GM15510 (cell line): ENCODE measurements around the gene CYP3A5.

ENCODE experiments used
- POLR2A ChIP-seq: IDR thresholded peaks from 3 replicates; pipeline ENCODE4 v1.6.1; 2011; ENCODE audit warnings: borderline replicate concordance; ENCODE audit not compliant: insufficient read length; ENCODE audit errors: extremely low read depth

The CYP3A5 gene

GRCh38 chr7:99621271-99621670, 58.5 kb downstream of the CYP3A5 start:
- no peak for TF ChIP-seq POLR2A

GRCh38 chr7:99619571-99620130, 60.1 kb downstream of the CYP3A5 start:
- no peak for TF ChIP-seq POLR2A

- TF ChIP-seq POLR2A = no peak
Measured at GRCh38 chr7:99618726-99619125, 61.1 kb downstream of the CYP3A5 start.

- TF ChIP-seq POLR2A = no peak
Measured at GRCh38 chr7:99617192-99617781, 62.5 kb downstream of the CYP3A5 start.

GRCh38 chr7:99616359-99617191, 63.2 kb downstream of the CYP3A5 start, which contains the start of gene ZSCAN25:
Gene ZSCAN25 (plus strand): TSS chr7:99616946. CDS start chr7:99619607, 2,661 bp downstream.
- peak; percentile 92 for TF ChIP-seq POLR2A

- TF ChIP-seq POLR2A = no peak
Measured at GRCh38 chr7:99615989-99616358, 63.8 kb downstream of the CYP3A5 start.

- TF ChIP-seq POLR2A = no peak
Measured at GRCh38 chr7:99614495-99614894, 65.3 kb downstream of the CYP3A5 start.

GRCh38 chr7:99607548-99607947, 72.2 kb downstream of the CYP3A5 start:
- no peak for TF ChIP-seq POLR2A

- TF ChIP-seq POLR2A = no peak
Measured at GRCh38 chr7:99606531-99606930, 73.3 kb downstream of the CYP3A5 start.

GRCh38 chr7:99605527-99605926, 74.3 kb downstream of the CYP3A5 start:
- no peak for TF ChIP-seq POLR2A

- TF ChIP-seq POLR2A = no peak
Measured at GRCh38 chr7:99601656-99602310, 78.0 kb downstream of the CYP3A5 start.

GRCh38 chr7:99599836-99600235, 80.0 kb downstream of the CYP3A5 start:
- TF ChIP-seq POLR2A = no peak
